Stimulated activated naive CD8-positive, alpha-beta T cell treated with anti-CD3 and anti-CD28 coated beads, Interleukin-15, amount 100 ng/mL, for 72 hours (primary cell): ENCODE measurements around the gene CNBD2.
"Not testable (repeated sequence)": the region's sequence is repeated elsewhere in the genome, so short reads cannot be mapped to it uniquely, and the experiment has no call there.

Experiments used
- ATAC-seq: fragments of 150-1000 bp; cut with Tn5 transposase; 2 replicates; pipeline ENCODE4 v1.10.0; 2021; ENCODE audit warnings: mild to moderate bottlenecking, moderate library complexity
- DNase-seq, 2 donors: peaks; one replicate each; pipeline ENCODE4 v3.0.0; 2021 to 2022
- H3K27ac Mint-ChIP-seq, 2 donors: one replicate each; pipeline ENCODE4 v1.8.0; 2022; ENCODE audit warnings: mild to moderate bottlenecking in 2 of 2, mixed read lengths in 2 of 2, moderate library complexity in 2 of 2
- H3K27me3 Mint-ChIP-seq: one replicate; pipeline ENCODE4 v1.8.0; 2022; ENCODE audit warnings: mixed read lengths
- H3K4me1 Mint-ChIP-seq: one replicate; pipeline ENCODE4 v1.8.0; 2022; ENCODE audit warnings: mild to moderate bottlenecking, mixed read lengths
- H3K4me3 Mint-ChIP-seq, 2 donors: one replicate each; pipeline ENCODE4 v1.8.0; 2022; ENCODE audit warnings: mild to moderate bottlenecking in 2 of 2, mixed read lengths in 2 of 2, moderate library complexity in 1 of 2
- H3K9me3 Mint-ChIP-seq, 2 donors: one replicate each; pipeline ENCODE4 v1.8.0; 2022; ENCODE audit warnings: mixed read lengths in 2 of 2

CNBD2 gene

GRCh38 chr20:35994994-35995453, 26.6 kb downstream of the CNBD2 start:
- Mint-ChIP-seq H3K27me3 (no peaks in the 10 kb centered on the region), H3K4me3 (no peak overlapping the region), H3K4me1 (peaks cover 6% of the 10 kb centered on the region), H3K9me3 (no peaks in the 10 kb centered on the region), H3K27ac (no peak overlapping the region)
- DNase-seq (peak; percentile 72 to 78), ATAC-seq (peak; percentile 96)

- ATAC-seq, H3K4me3 Mint-ChIP-seq, H3K27ac Mint-ChIP-seq: not testable (repeated sequence)
Measured at GRCh38 chr20:35996492-35996891, 28.1 kb downstream of the CNBD2 start.

GRCh38 chr20:36001331-36001730, 32.9 kb downstream of the CNBD2 start:
- not testable (repeated sequence) for H3K4me3 Mint-ChIP-seq, ATAC-seq

More at GRCh38 chr20:35996492-35996891, 28.1 kb downstream of the CNBD2 start:
- H3K4me1 Mint-ChIP-seq, H3K9me3 Mint-ChIP-seq, H3K27me3 Mint-ChIP-seq, DNase-seq: not testable (repeated sequence)

GRCh38 chr20:36002855-36003254, 34.5 kb downstream of the CNBD2 start:
- ATAC-seq (no peak), DNase-seq (no peak)
- Mint-ChIP-seq H3K4me1 (no peaks in the 10 kb centered on the region), H3K27me3 (no peaks in the 10 kb centered on the region), H3K9me3 (peaks cover 16 to 27% of the 10 kb centered on the region in 2 donors), H3K4me3 (no peak overlapping the region), H3K27ac (peak overlapping the region in 1 of 2 donors; percentile 28)

More at GRCh38 chr20:36001331-36001730, 32.9 kb downstream of the CNBD2 start:
- not testable (repeated sequence) for H3K27me3 Mint-ChIP-seq, DNase-seq, H3K4me1 Mint-ChIP-seq, H3K27ac Mint-ChIP-seq
- H3K9me3 Mint-ChIP-seq = peaks cover 16 to 27% of the 10 kb centered on the region in 2 donors

- ATAC-seq = no peak
- DNase-seq = no peak
- no peaks in the 10 kb centered on the region for H3K27me3 Mint-ChIP-seq
- H3K9me3 Mint-ChIP-seq = peaks cover 16 to 27% of the 10 kb centered on the region in 2 donors
- H3K4me3 Mint-ChIP-seq = no peak overlapping the region
- no peak overlapping the region for H3K27ac Mint-ChIP-seq
- no peaks in the 10 kb centered on the region for H3K4me1 Mint-ChIP-seq
Measured at GRCh38 chr20:36004045-36004444, 35.7 kb downstream of the CNBD2 start.

- ATAC-seq (no peak), DNase-seq (no peak)
- H3K9me3 Mint-ChIP-seq = peaks cover 7 to 10% of the 10 kb centered on the region in 2 donors
- H3K27me3 Mint-ChIP-seq = no peaks in the 10 kb centered on the region
- H3K4me3 Mint-ChIP-seq = no peak overlapping the region
- no peak overlapping the region for H3K27ac Mint-ChIP-seq
- no peaks in the 10 kb centered on the region for H3K4me1 Mint-ChIP-seq
Measured at GRCh38 chr20:36008461-36009035, 40.2 kb downstream of the CNBD2 start.

GRCh38 chr20:36010076-36010475, 41.7 kb downstream of the CNBD2 start:
- DNase-seq (no peak), ATAC-seq (no peak)
- H3K27ac Mint-ChIP-seq = no peak overlapping the region
- no peak overlapping the region for H3K4me3 Mint-ChIP-seq
- no peaks in the 10 kb centered on the region for H3K4me1 Mint-ChIP-seq
- H3K9me3 Mint-ChIP-seq = no peaks in the 10 kb centered on the region
- no peaks in the 10 kb centered on the region for H3K27me3 Mint-ChIP-seq

- Mint-ChIP-seq H3K27ac (no peak overlapping the region), H3K4me3 (no peak overlapping the region), H3K27me3 (no peaks in the 10 kb centered on the region), H3K9me3 (no peaks in the 10 kb centered on the region), H3K4me1 (no peaks in the 10 kb centered on the region)
- DNase-seq (no peak), ATAC-seq (no peak)
Measured at GRCh38 chr20:36010825-36011224, 42.4 kb downstream of the CNBD2 start.

- H3K9me3 Mint-ChIP-seq = no peaks in the 10 kb centered on the region
- H3K27me3 Mint-ChIP-seq = no peaks in the 10 kb centered on the region
- H3K27ac Mint-ChIP-seq = no peak overlapping the region
- H3K4me3 Mint-ChIP-seq = no peak overlapping the region
- no peaks in the 10 kb centered on the region for H3K4me1 Mint-ChIP-seq
- no peak for DNase-seq
- no peak for ATAC-seq
Measured at GRCh38 chr20:36015806-36016403, 47.5 kb downstream of the CNBD2 start.

GRCh38 chr20:36017048-36017951, 48.9 kb downstream of the CNBD2 start:
- H3K4me1 Mint-ChIP-seq = no peaks in the 10 kb centered on the region
- no peak for ATAC-seq
- DNase-seq = no peak

GRCh38 chr20:36018208-36018988, 50.0 kb downstream of the CNBD2 start:
- Mint-ChIP-seq H3K4me3 (no peak overlapping the region), H3K27ac (no peak overlapping the region), H3K27me3 (no peaks in the 10 kb centered on the region), H3K4me1 (no peaks in the 10 kb centered on the region), H3K9me3 (no peaks in the 10 kb centered on the region)
- no peak for ATAC-seq
- no peak for DNase-seq

More at GRCh38 chr20:36017048-36017951, 48.9 kb downstream of the CNBD2 start:
- no peaks in the 10 kb centered on the region for H3K27me3 Mint-ChIP-seq
- peak overlapping the region in 1 of 2 donors; percentile 27 for H3K27ac Mint-ChIP-seq
- H3K4me3 Mint-ChIP-seq = no peak overlapping the region
- H3K9me3 Mint-ChIP-seq = no peaks in the 10 kb centered on the region

- H3K4me1 Mint-ChIP-seq, ATAC-seq: not testable (repeated sequence)
- H3K27me3 Mint-ChIP-seq = peaks cover 13% of the 10 kb centered on the region
Measured at GRCh38 chr20:36026131-36026530, 57.7 kb downstream of the CNBD2 start.

GRCh38 chr20:36028106-36028808, 59.9 kb downstream of the CNBD2 start:
- peaks cover 13% of the 10 kb centered on the region for H3K27me3 Mint-ChIP-seq
- H3K4me1 Mint-ChIP-seq = no peaks in the 10 kb centered on the region
- DNase-seq = no peak
- no peak overlapping the region for H3K27ac Mint-ChIP-seq
- H3K4me3 Mint-ChIP-seq = no peak overlapping the region
- H3K9me3 Mint-ChIP-seq = no peaks in the 10 kb centered on the region
- ATAC-seq = no peak

More at GRCh38 chr20:36026131-36026530, 57.7 kb downstream of the CNBD2 start:
- H3K4me3 Mint-ChIP-seq, H3K27ac Mint-ChIP-seq, DNase-seq, H3K9me3 Mint-ChIP-seq: not testable (repeated sequence)

GRCh38 chr20:36030149-36030548, 61.8 kb downstream of the CNBD2 start:
- H3K27me3 Mint-ChIP-seq = peaks cover 13% of the 10 kb centered on the region
- no peak overlapping the region for H3K27ac Mint-ChIP-seq
- no peak for DNase-seq
- H3K4me1 Mint-ChIP-seq = no peaks in the 10 kb centered on the region
- ATAC-seq = no peak
- no peaks in the 10 kb centered on the region for H3K9me3 Mint-ChIP-seq
- no peak overlapping the region for H3K4me3 Mint-ChIP-seq

- Mint-ChIP-seq H3K27me3 (peaks cover 6% of the 10 kb centered on the region), H3K27ac (no peak overlapping the region), H3K4me3 (no peak overlapping the region), H3K9me3 (no peaks in the 10 kb centered on the region), H3K4me1 (no peaks in the 10 kb centered on the region)
- DNase-seq (no peak), ATAC-seq (no peak)
Measured at GRCh38 chr20:36031806-36032205, 63.4 kb downstream of the CNBD2 start.
